Astrocyte (in vitro differentiated cells and primary cell): ENCODE results near the gene CLDN4. TPM values are rescaled to one million over a fixed set of nuclear protein-coding genes. Genes with fewer than 3 reads are reported as not detected.
A peak's percentile ranks its signal among the peaks of the same experiment; 100 is the strongest.

Experiments
- DNase-seq: peaks from one replicate; pipeline ENCODE4 v3.0.0-alpha.2; 2010; ENCODE audit warnings: low read depth
- FAIRE-seq: peaks from 2 replicates; lab custom pipeline; 2011; peaks lifted over from hg19 to GRCh38; lab: Jason Lieb, UNC
- H2AFZ ChIP-seq: 2 replicates; pipeline ENCODE4 v1.6.0; 2012; ENCODE audit warnings: low read depth, low read length, inconsistent platforms
- H3K27ac ChIP-seq: 2 replicates; pipeline ENCODE4 v1.5.1; 2011; ENCODE audit warnings: low read depth, low read length, inconsistent platforms
- H3K27me3 ChIP-seq: 2 replicates; pipeline ENCODE4 v1.6.0; 2011; ENCODE audit warnings: low read length, inconsistent platforms; ENCODE audit not compliant: insufficient read depth
- H3K36me3 ChIP-seq: 2 replicates; pipeline ENCODE4 v1.5.1; 2011; ENCODE audit warnings: low read length, inconsistent platforms; ENCODE audit not compliant: insufficient read depth
- H3K4me1 ChIP-seq: 2 replicates; pipeline ENCODE4 v1.5.1; 2011; ENCODE audit warnings: low read length, inconsistent platforms; ENCODE audit not compliant: insufficient read depth
- H3K4me2 ChIP-seq: 2 replicates; pipeline ENCODE4 v1.6.0; 2012; ENCODE audit warnings: low read length, inconsistent platforms
- H3K4me3 ChIP-seq: 2 replicates; pipeline ENCODE4 v1.5.1; 2011; ENCODE audit warnings: low read depth, mild to moderate bottlenecking, low read length, inconsistent platforms; ENCODE audit not compliant: insufficient read depth
- H3K79me2 ChIP-seq: 2 replicates; pipeline ENCODE4 v1.6.0; 2012; ENCODE audit warnings: mild to moderate bottlenecking, low read length, inconsistent platforms; ENCODE audit not compliant: insufficient read depth
- H3K9ac ChIP-seq: 2 replicates; pipeline ENCODE4 v1.6.0; 2012; ENCODE audit warnings: mild to moderate bottlenecking, low read length, inconsistent platforms
- H3K9me3 ChIP-seq: 2 replicates; pipeline ENCODE4 v1.5.1; 2012; ENCODE audit warnings: low read depth, mild to moderate bottlenecking, low read length, inconsistent platforms; ENCODE audit not compliant: insufficient read depth
- H4K20me1 ChIP-seq: 2 replicates; pipeline ENCODE4 v1.6.0; 2012; ENCODE audit warnings: low read length, inconsistent platforms; ENCODE audit not compliant: insufficient read depth
- H3K27ac Mint-ChIP-seq: one replicate; pipeline ENCODE4 v1.8.0; 2021; ENCODE audit warnings: mild to moderate bottlenecking, mixed read lengths; ENCODE audit not compliant: unreplicated experiment
- H3K27me3 Mint-ChIP-seq: one replicate; pipeline ENCODE4 v1.8.0; 2021; ENCODE audit warnings: low read depth, mixed read lengths; ENCODE audit not compliant: unreplicated experiment
- H3K36me3 Mint-ChIP-seq: one replicate; pipeline ENCODE4 v1.8.0; 2021; ENCODE audit warnings: low read depth, mixed read lengths; ENCODE audit not compliant: unreplicated experiment
- H3K4me1 Mint-ChIP-seq: one replicate; pipeline ENCODE4 v1.8.0; 2021; ENCODE audit warnings: low read depth, mixed read lengths; ENCODE audit not compliant: unreplicated experiment
- H3K4me3 Mint-ChIP-seq: one replicate; pipeline ENCODE4 v1.8.0; 2021; ENCODE audit warnings: mild to moderate bottlenecking, moderate library complexity, mixed read lengths; ENCODE audit not compliant: unreplicated experiment
- H3K9me3 Mint-ChIP-seq: one replicate; pipeline ENCODE4 v1.8.0; 2021; ENCODE audit warnings: mild to moderate bottlenecking, mixed read lengths; ENCODE audit not compliant: unreplicated experiment
- EZH2 ChIP-seq: IDR thresholded peaks from 2 replicates; pipeline ENCODE4 v1.6.1; 2012; ENCODE audit warnings: mild to moderate bottlenecking, low read length, inconsistent platforms; ENCODE audit not compliant: insufficient read depth
- total RNA-seq: library from RNA; stranded (reverse); gene quantifications from 2 replicates; pipeline ENCODE4 v1.2.1, GENCODE V29; 2021
- TF ChIP-seq, protein P1 (sequence below): IDR thresholded peaks from 2 replicates; pipeline ENCODE4 v1.5.1; 2011; ENCODE audit warnings: low read depth, mild to moderate bottlenecking, inconsistent platforms, low read length, moderate library complexity; ENCODE audit not compliant: insufficient read depth

The CLDN4 gene
- total RNA-seq, 1 donor from 2014 or later, result 32.5 TPM

DNA sequence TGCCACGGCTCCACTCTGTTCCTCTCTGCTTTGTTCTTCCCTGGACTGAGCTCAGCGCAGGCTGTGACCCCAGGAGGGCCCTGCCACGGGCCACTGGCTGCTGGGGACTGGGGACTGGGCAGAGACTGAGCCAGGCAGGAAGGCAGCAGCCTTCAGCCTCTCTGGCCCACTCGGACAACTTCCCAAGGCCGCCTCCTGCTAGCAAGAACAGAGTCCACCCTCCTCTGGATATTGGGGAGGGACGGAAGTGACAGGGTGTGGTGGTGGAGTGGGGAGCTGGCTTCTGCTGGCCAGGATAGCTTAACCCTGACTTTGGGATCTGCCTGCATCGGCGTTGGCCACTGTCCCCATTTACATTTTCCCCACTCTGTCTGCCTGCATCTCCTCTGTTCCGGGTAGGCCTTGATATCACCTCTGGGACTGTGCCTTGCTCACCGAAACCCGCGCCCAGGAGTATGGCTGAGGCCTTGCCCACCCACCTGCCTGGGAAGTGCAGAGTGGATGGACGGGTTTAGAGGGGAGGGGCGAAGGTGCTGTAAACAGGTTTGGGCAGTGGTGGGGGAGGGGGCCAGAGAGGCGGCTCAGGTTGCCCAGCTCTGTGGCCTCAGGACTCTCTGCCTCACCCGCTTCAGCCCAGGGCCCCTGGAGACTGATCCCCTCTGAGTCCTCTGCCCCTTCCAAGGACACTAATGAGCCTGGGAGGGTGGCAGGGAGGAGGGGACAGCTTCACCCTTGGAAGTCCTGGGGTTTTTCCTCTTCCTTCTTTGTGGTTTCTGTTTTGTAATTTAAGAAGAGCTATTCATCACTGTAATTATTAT lies 1.2 kb downstream of the CLDN4 start:
- Histone ChIP-seq H4K20me1 (no peaks in the 10 kb centered on the region), H3K4me3 (no peak overlapping the region), H3K4me1 (peaks cover 12% of the 10 kb centered on the region), H3K9ac (no peak overlapping the region), H3K4me2 (no peak overlapping the region), H3K79me2 (no peaks in the 10 kb centered on the region), H2AFZ (no peak overlapping the region), H3K27me3 (no peaks in the 10 kb centered on the region), H3K36me3 (no peaks in the 10 kb centered on the region), H3K27ac (no peak overlapping the region), H3K9me3 (no peaks in the 10 kb centered on the region)
- H3K27me3 Mint-ChIP-seq, result no peaks in the 10 kb centered on the region
- FAIRE-seq (no peak), DNase-seq (no peak)
- H3K4me3 Mint-ChIP-seq, result peak overlapping the region; percentile 66
- TF ChIP-seq EZH2, result no peak
- TF ChIP-seq, protein P1, sequence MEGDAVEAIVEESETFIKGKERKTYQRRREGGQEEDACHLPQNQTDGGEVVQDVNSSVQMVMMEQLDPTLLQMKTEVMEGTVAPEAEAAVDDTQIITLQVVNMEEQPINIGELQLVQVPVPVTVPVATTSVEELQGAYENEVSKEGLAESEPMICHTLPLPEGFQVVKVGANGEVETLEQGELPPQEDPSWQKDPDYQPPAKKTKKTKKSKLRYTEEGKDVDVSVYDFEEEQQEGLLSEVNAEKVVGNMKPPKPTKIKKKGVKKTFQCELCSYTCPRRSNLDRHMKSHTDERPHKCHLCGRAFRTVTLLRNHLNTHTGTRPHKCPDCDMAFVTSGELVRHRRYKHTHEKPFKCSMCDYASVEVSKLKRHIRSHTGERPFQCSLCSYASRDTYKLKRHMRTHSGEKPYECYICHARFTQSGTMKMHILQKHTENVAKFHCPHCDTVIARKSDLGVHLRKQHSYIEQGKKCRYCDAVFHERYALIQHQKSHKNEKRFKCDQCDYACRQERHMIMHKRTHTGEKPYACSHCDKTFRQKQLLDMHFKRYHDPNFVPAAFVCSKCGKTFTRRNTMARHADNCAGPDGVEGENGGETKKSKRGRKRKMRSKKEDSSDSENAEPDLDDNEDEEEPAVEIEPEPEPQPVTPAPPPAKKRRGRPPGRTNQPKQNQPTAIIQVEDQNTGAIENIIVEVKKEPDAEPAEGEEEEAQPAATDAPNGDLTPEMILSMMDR, result no peak
- peaks cover 34% of the 10 kb centered on the region for H3K4me1 Mint-ChIP-seq
- H3K27ac Mint-ChIP-seq, result no peak overlapping the region
- no peaks in the 10 kb centered on the region for H3K36me3 Mint-ChIP-seq
- H3K9me3 Mint-ChIP-seq, result no peaks in the 10 kb centered on the region

GRCh38 chr7:73832806-73833205 lies 2.0 kb downstream of the CLDN4 start:
- Histone ChIP-seq H3K9me3 (no peaks in the 10 kb centered on the region), H3K27me3 (no peaks in the 10 kb centered on the region), H3K36me3 (no peaks in the 10 kb centered on the region), H3K9ac (no peak overlapping the region), H4K20me1 (no peaks in the 10 kb centered on the region), H3K4me1 (peaks cover 12% of the 10 kb centered on the region), H3K27ac (no peak overlapping the region), H3K79me2 (no peaks in the 10 kb centered on the region), H3K4me2 (no peak overlapping the region), H3K4me3 (no peak overlapping the region), H2AFZ (no peak overlapping the region)
- FAIRE-seq (no peak), DNase-seq (no peak)
- peaks cover 29% of the 10 kb centered on the region for H3K4me1 Mint-ChIP-seq
- no peak for TF ChIP-seq EZH2
- TF ChIP-seq, protein P1, result no peak
- H3K36me3 Mint-ChIP-seq, result no peaks in the 10 kb centered on the region
- H3K27me3 Mint-ChIP-seq, result no peaks in the 10 kb centered on the region
- no peaks in the 10 kb centered on the region for H3K9me3 Mint-ChIP-seq
- no peak overlapping the region for H3K27ac Mint-ChIP-seq
- H3K4me3 Mint-ChIP-seq, result peak overlapping the region; percentile 40

DNA sequence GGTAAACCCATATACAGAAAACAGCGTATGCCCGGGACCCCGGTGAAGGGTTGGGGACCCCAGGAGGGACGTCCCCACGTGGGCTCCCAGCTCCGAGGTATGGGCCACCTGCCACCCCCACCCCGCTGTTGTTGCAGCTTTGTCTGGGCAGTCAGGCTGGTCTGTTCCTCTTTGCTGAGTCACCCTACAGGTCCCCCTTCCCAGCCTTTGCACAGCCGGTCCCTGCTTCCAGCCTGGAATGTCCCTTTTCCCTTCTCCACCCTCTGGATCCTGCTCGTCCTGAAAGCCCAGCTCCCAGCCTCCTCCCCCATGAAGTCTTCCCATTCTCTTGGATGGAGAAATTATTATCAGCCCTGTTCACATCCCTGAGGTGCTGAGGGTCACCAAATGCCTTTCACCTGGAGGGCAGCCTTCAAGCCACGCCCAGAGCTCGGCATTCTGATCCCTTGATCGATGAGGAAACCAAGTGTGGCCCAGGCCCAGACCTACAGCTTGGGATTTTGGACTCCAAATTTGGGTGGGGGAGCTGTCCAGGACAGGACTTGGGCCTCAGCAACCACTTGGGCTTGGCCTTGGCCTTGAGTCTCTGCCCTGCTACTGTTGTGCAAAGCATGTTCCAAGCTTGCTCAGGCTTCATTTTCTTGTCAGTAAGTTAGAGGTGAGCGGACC lies 2.6 kb downstream of the CLDN4 start:
- H3K36me3 ChIP-seq, result no peaks in the 10 kb centered on the region
- H3K4me1 Mint-ChIP-seq, result peaks cover 25% of the 10 kb centered on the region
- peak overlapping the region; percentile 24 for H3K4me3 Mint-ChIP-seq
- TF ChIP-seq, protein P1, result no peak
- TF ChIP-seq EZH2, result no peak
- H3K27me3 Mint-ChIP-seq, result no peaks in the 10 kb centered on the region
- H4K20me1 ChIP-seq, result no peaks in the 10 kb centered on the region
- H3K4me3 ChIP-seq, result no peak overlapping the region
- H3K36me3 Mint-ChIP-seq, result no peaks in the 10 kb centered on the region
- peaks cover 8% of the 10 kb centered on the region for H3K4me1 ChIP-seq
- H3K27me3 ChIP-seq, result no peaks in the 10 kb centered on the region
- H3K9me3 Mint-ChIP-seq, result no peaks in the 10 kb centered on the region
- H3K79me2 ChIP-seq, result no peaks in the 10 kb centered on the region
- no peak overlapping the region for H3K9ac ChIP-seq
- no peak overlapping the region for H3K27ac ChIP-seq
- H2AFZ ChIP-seq, result peak overlapping the region; percentile 24
- H3K27ac Mint-ChIP-seq, result peak overlapping the region; percentile 80
- H3K4me2 ChIP-seq, result no peak overlapping the region
- FAIRE-seq (no peak), DNase-seq (no peak)
- H3K9me3 ChIP-seq, result no peaks in the 10 kb centered on the region
